ENCODE data around the gene NTRK2.

- no peak for TF ChIP-seq CSRNP3 (CRISPR knock-in tag; IDR thresholded peaks at IDR 0.05)
- no peak for TF ChIP-seq PPARA (CRISPR knock-in tag; IDR thresholded peaks at IDR 0.05; ENCODE audit: borderline replicate concordance)
- TF ChIP-seq ZFP3 (CRISPR knock-in tag; IDR thresholded peaks at IDR 0.05) = no peak
- no peak for TF ChIP-seq CREB5 (CRISPR knock-in tag; IDR thresholded peaks at IDR 0.05; ENCODE audit: low read depth)
- no peak for TF ChIP-seq ISL1 (CRISPR knock-in tag; IDR thresholded peaks at IDR 0.05)
- no peak for TF ChIP-seq TOX (CRISPR knock-in tag; IDR thresholded peaks at IDR 0.05; ENCODE audit: borderline replicate concordance)
- no peak for TF ChIP-seq ZFP30 (CRISPR knock-in tag; IDR thresholded peaks at IDR 0.05)
- TF ChIP-seq ARNTL (CRISPR knock-in tag; IDR thresholded peaks at IDR 0.05; ENCODE audit: borderline replicate concordance, low read depth) = no peak
- no peak for TF ChIP-seq POU6F1 (CRISPR knock-in tag; IDR thresholded peaks at IDR 0.05; ENCODE audit: borderline replicate concordance, low read depth)
- TF ChIP-seq PATZ1 (CRISPR knock-in tag; IDR thresholded peaks at IDR 0.05; ENCODE audit: borderline replicate concordance) = no peak
- no peak for TF ChIP-seq TCF4 (CRISPR knock-in tag; IDR thresholded peaks at IDR 0.05; ENCODE audit: borderline replicate concordance)
- TF ChIP-seq ZC3H10 (CRISPR knock-in tag; IDR thresholded peaks at IDR 0.05) = no peak
- TF ChIP-seq ZNF565 (CRISPR knock-in tag; conservative IDR thresholded peaks at IDR 0.05; ENCODE audit: low read depth) = no peak
- no peak for TF ChIP-seq ZNF8 (CRISPR knock-in tag; IDR thresholded peaks at IDR 0.05)
Measured at GRCh38 chr9:84993105-84993504, 323.6 kb downstream of the NTRK2 start.
